NCI-H510A (cell line): ENCODE measurements around the gene COLEC11.
"Not testable (repeated sequence)": the region's sequence is repeated elsewhere in the genome, so short reads cannot be mapped to it uniquely, and the experiment has no call there.

Source experiments
- DNase-seq: peaks from one replicate; lab custom pipeline; 2025; lab: John Stamatoyannopoulos, UW

The COLEC11 gene

GRCh38 chr2:3625186-3625585 lies 30.3 kb downstream of the COLEC11 start:
- no peak for DNase-seq

GRCh38 chr2:3626118-3626811 lies 31.4 kb downstream of the COLEC11 start:
- no peak for DNase-seq

GRCh38 chr2:3626812-3627499 lies 32.0 kb downstream of the COLEC11 start:
- DNase-seq, result no peak

GRCh38 chr2:3627500-3628100 lies 32.7 kb downstream of the COLEC11 start:
- no peak for DNase-seq

- DNase-seq, result no peak
Observed at GRCh38 chr2:3628241-3628679, 33.3 kb downstream of the COLEC11 start.

GRCh38 chr2:3628800-3629199 lies 33.9 kb downstream of the COLEC11 start:
- DNase-seq, result peak; percentile 24

- DNase-seq, result no peak
Observed at GRCh38 chr2:3630631-3631030, 35.7 kb downstream of the COLEC11 start.

GRCh38 chr2:3631161-3631850 lies 36.4 kb downstream of the COLEC11 start:
- no peak for DNase-seq

- DNase-seq, result no peak
Observed at GRCh38 chr2:3631851-3632659, 37.1 kb downstream of the COLEC11 start.

GRCh38 chr2:3633089-3633981 lies 38.4 kb downstream of the COLEC11 start:
- DNase-seq, result peak; percentile 71

GRCh38 chr2:3633982-3634595 lies 39.2 kb downstream of the COLEC11 start:
- DNase-seq, result no peak

GRCh38 chr2:3634596-3635121 lies 39.7 kb downstream of the COLEC11 start:
- DNase-seq, result no peak

GRCh38 chr2:3635171-3635974 lies 40.5 kb downstream of the COLEC11 start:
- no peak for DNase-seq

- not testable (repeated sequence) for DNase-seq
Observed at GRCh38 chr2:3635975-3636327, 41.0 kb downstream of the COLEC11 start.

- no peak for DNase-seq
Observed at GRCh38 chr2:3636586-3637310, 41.8 kb downstream of the COLEC11 start.

GRCh38 chr2:3637311-3637675 lies 42.4 kb downstream of the COLEC11 start:
- no peak for DNase-seq

GRCh38 chr2:3637692-3638455 lies 43.0 kb downstream of the COLEC11 start:
- DNase-seq, result no peak

GRCh38 chr2:3638456-3638810 lies 43.5 kb downstream of the COLEC11 start:
- no peak for DNase-seq
